D721Med (cell line): Measurements from ENCODE around the gene TMED7.

Experiments
- DNase-seq: peaks from one replicate; pipeline ENCODE4 v3.0.0; 2011; ENCODE audit warnings: low spot score; ENCODE audit not compliant: insufficient read length
- FAIRE-seq: peaks from 2 replicates; lab custom pipeline; 2011; peaks lifted over from hg19 to GRCh38; lab: Jason Lieb, UNC
- TF ChIP-seq, protein P1 (sequence below): IDR thresholded peaks from 2 replicates; pipeline ENCODE4 v1.5.1; 2012; ENCODE audit warnings: mild to moderate bottlenecking, control low read depth; ENCODE audit not compliant: insufficient read depth; ENCODE audit errors: missing control alignments

The TMED7 gene

DNA sequence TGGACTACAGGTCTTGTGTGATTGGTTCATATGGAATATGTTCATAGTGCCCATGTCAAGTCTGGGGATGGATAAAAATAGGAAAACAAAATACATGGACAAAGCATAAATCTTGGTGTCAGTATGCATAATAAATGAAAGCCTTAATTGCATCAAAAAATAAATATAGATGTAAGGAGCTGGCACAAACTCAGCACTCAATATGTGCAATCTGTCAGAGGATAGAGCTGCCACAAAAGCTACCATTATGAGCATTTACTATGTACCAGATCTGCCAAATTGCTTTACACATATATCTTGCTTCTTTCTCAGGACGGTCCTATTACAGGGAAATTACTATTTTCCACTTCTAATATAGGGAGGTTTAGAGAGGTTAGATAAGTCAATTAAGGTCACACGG is 18.2 kb upstream of the TMED7 start:
- DNase-seq (no peak), FAIRE-seq (no peak)
- TF ChIP-seq, protein P1, sequence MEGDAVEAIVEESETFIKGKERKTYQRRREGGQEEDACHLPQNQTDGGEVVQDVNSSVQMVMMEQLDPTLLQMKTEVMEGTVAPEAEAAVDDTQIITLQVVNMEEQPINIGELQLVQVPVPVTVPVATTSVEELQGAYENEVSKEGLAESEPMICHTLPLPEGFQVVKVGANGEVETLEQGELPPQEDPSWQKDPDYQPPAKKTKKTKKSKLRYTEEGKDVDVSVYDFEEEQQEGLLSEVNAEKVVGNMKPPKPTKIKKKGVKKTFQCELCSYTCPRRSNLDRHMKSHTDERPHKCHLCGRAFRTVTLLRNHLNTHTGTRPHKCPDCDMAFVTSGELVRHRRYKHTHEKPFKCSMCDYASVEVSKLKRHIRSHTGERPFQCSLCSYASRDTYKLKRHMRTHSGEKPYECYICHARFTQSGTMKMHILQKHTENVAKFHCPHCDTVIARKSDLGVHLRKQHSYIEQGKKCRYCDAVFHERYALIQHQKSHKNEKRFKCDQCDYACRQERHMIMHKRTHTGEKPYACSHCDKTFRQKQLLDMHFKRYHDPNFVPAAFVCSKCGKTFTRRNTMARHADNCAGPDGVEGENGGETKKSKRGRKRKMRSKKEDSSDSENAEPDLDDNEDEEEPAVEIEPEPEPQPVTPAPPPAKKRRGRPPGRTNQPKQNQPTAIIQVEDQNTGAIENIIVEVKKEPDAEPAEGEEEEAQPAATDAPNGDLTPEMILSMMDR, result no peak

DNA sequence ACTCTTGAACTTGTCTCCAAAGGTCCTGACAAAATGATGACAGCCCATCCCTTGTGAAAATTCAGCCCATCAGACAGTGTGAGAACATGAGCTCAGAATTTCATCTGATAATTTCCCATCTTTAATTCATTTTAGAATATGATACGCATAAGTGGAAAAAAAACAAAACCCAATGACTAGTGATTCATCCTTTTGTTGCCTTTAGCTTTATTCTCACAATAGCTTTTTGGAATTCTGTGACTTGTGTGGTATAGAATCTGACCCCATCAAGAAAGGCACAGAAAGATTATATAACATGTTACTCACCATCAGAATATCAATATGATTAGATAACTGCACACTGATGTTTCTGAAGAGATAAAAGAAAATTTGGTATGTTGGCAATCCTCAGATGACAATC is 16.1 kb upstream of the TMED7 start:
- FAIRE-seq (no peak), DNase-seq (no peak)
- TF ChIP-seq, protein P1, result no peak

- TF ChIP-seq, protein P1, result no peak
- no peak for FAIRE-seq
- DNase-seq, result no peak
Observed at GRCh38 chr5:115640274-115640673, 14.4 kb upstream of the TMED7 start.

GRCh38 chr5:115639377-115639776 is 13.5 kb upstream of the TMED7 start:
- DNase-seq, result no peak
- FAIRE-seq, result no peak

GRCh38 chr5:115637507-115637906 is 11.7 kb upstream of the TMED7 start:
- DNase-seq (no peak), FAIRE-seq (no peak)
- TF ChIP-seq, protein P1, result no peak

More at GRCh38 chr5:115639377-115639776, 13.5 kb upstream of the TMED7 start:
- TF ChIP-seq, protein P1, result no peak

DNA sequence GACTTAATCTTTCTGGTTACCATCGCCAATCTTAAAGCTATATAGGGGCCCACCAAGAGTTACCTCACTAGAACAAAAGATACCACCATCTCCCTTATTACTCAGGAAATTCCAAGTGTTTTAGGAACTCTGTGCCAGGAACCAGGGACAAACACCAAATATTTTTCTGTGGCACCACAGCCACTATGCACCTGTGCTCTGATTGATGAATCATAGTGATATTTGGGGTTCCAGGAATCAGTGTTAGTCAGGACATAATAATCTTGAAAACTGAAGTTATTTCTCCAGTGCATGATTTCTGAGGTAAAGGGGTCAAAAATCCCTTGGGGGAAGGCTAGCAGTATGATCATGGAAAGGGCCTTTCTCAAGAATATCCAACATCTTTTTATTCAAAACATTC is 10.2 kb upstream of the TMED7 start:
- DNase-seq (no peak), FAIRE-seq (no peak)
- TF ChIP-seq, protein P1, result no peak

GRCh38 chr5:115634343-115635132 is 8.7 kb upstream of the TMED7 start:
- TF ChIP-seq, protein P1, result peak; percentile 98
- FAIRE-seq (peak; percentile 75), DNase-seq (peak; percentile 58)
